ENCODE data around the gene GREB1. TPM values are rescaled to one million over a fixed set of nuclear protein-coding genes. Genes with fewer than 3 reads are reported as not detected.

Gene GREB1
- total and polyA plus RNA-seq, 2 of the 13 experiments (the other 11 are each of a cell fraction or from before 2014, with no cell fraction given): 31.3 to 61.2 TPM

DNA sequence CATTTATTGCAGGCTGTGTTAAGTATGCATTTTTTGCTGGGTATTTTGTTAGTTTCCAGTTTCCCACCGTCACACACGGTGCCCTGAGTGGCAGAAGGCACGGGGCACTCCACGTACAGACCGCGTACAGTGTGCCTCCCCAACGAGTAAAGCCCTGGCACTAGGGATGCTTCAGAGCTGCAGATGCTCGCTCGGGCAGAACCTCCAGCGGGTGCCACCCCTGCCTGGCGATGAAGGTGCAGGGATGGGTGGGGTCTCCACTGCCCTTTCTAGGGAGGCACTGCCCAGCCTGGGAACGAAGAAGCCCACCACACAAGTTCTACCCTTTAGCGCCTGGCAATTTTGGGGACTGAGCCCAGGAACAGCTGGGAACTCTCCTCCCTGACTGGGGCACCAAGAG is 4.1 kb downstream of the GREB1 start:
- in situ Hi-C loops (cut with HindIII; ENCODE audit: extremely low pct_ligation_motif_present, low pct_unique_long_range_greater_than_20kb) (loop anchor here (5.0 kb wide), 1 partner anchor 41 kb away; no protein-coding TSS in a partner anchor), intact Hi-C loops (cut with micrococcal nuclease; ENCODE audit: unreplicated experiment) (loop anchor here (2.0 to 10.0 kb wide), 2 partner anchors 31 to 173 kb away; no protein-coding TSS in a partner anchor)
- no peak for FAIRE-seq
- DNase-seq (ENCODE audit: low spot score): no peak
- 92% methylated on average over 11 of the region's 13 CpGs for WGBS (ENCODE audit: low lambda C conversion rate)
- POLR2A ChIA-PET: interaction anchor here (3.8 to 7.4 kb wide), 2 partner anchors 31 to 38 kb away, joined by 52 to 102 read pairs; no protein-coding TSS in a partner anchor
- Histone ChIP-seq H2AFZ (ENCODE audit: low read length) (no peak overlapping the region), H3K4me3 (replicated peaks in 1 of 3; ENCODE audit: insufficient read depth in 1 of 3, low read depth in 2 of 3, low read length in 3 of 3) (no peak overlapping the region), H3K9me3 (ENCODE audit: low read length) (no peaks in the 10 kb centered on the region), H4K20me1 (ENCODE audit: insufficient read depth, low read length) (no peaks in the 10 kb centered on the region; the same call in 1 of the 2 replicates), H3K27ac (ENCODE audit: extremely low read length, insufficient read depth, low read length) (peak overlapping the region; percentile 25), H3K79me2 (ENCODE audit: insufficient read depth, low read length) (peaks cover 85% of the 10 kb centered on the region), H3K9ac (ENCODE audit: insufficient read depth, low read depth, low read length) (no peak overlapping the region), H3K4me1 (ENCODE audit: insufficient read depth, low read length) (peaks cover 96% of the 10 kb centered on the region), H3K27me3 (ENCODE audit: control insufficient read depth in 1 of 2, insufficient read depth in 2 of 2, low read length in 2 of 2) (no peaks in the 10 kb centered on the region), H3K36me3 (replicated peaks in 1 of 2; ENCODE audit: control insufficient read depth in 1 of 2, insufficient read depth in 2 of 2, low read length in 2 of 2) (peaks cover 0 to 5% of the 10 kb centered on the region in 2 experiments; a peak in 1 of 5 replicates), H3K4me2 (ENCODE audit: low read depth, low read length) (peak overlapping the region; percentile 2)
- no TSS peak for BruUV-seq (replicated peaks)
- CTCF ChIA-PET (ENCODE audit: low intra/inter-chr PET ratio, low total read pairs): no interaction called here
- ATAC-seq: no peak
- TF ChIP-seq ZNF326 (CRISPR knock-in tag; IDR thresholded peaks at IDR 0.05; ENCODE audit: borderline replicate concordance) (no peak), ZNF543 (CRISPR knock-in tag; IDR thresholded peaks at IDR 0.05) (no peak), AGO2 (optimal IDR thresholded peaks at IDR 0.05; ENCODE audit: low read depth, low read length) (peak; percentile 66), ZNF274 (CRISPR knock-in tag; IDR thresholded peaks at IDR 0.05) (peak; percentile 72), ZNF225 (CRISPR knock-in tag; IDR thresholded peaks at IDR 0.05) (no peak), ZBTB21 (CRISPR knock-in tag; IDR thresholded peaks at IDR 0.05) (no peak), KDM6A (CRISPR knock-in tag; IDR thresholded peaks at IDR 0.05; ENCODE audit: low read depth) (no peak), FOXA3 (CRISPR knock-in tag; IDR thresholded peaks at IDR 0.05) (no peak), ZNF672 (CRISPR knock-in tag; IDR thresholded peaks at IDR 0.05) (no peak), HNF4A (CRISPR knock-in tag; IDR thresholded peaks at IDR 0.05) (0 out of 2 replicates have a peak, but pooled peaks have one; percentile 10), ZNF3 (CRISPR knock-in tag; IDR thresholded peaks at IDR 0.05) (no peak), RXRB (CRISPR knock-in tag; IDR thresholded peaks at IDR 0.05; ENCODE audit: borderline replicate concordance) (no peak), SOX5 (CRISPR knock-in tag; IDR thresholded peaks at IDR 0.05; ENCODE audit: borderline replicate concordance) (no peak), IRX3 (CRISPR knock-in tag; IDR thresholded peaks at IDR 0.05; ENCODE audit: borderline replicate concordance, low read depth) (no peak), ZNF670 (CRISPR knock-in tag; IDR thresholded peaks at IDR 0.05; ENCODE audit: borderline replicate concordance) (no peak), NRL (CRISPR knock-in tag; IDR thresholded peaks at IDR 0.05; ENCODE audit: borderline replicate concordance) (no peak), RBM22 (optimal IDR thresholded peaks at IDR 0.05; ENCODE audit: low read length) (peak; percentile 79), NR2F2 (IDR thresholded peaks at IDR 0.05; ENCODE audit: borderline replicate concordance, low read depth) (no peak), NR2C2 (CRISPR knock-in tag; IDR thresholded peaks at IDR 0.05; ENCODE audit: borderline replicate concordance) (peak; percentile 29; the same call in 1 of the 2 replicates)
- TF ChIP-seq, protein P1, sequence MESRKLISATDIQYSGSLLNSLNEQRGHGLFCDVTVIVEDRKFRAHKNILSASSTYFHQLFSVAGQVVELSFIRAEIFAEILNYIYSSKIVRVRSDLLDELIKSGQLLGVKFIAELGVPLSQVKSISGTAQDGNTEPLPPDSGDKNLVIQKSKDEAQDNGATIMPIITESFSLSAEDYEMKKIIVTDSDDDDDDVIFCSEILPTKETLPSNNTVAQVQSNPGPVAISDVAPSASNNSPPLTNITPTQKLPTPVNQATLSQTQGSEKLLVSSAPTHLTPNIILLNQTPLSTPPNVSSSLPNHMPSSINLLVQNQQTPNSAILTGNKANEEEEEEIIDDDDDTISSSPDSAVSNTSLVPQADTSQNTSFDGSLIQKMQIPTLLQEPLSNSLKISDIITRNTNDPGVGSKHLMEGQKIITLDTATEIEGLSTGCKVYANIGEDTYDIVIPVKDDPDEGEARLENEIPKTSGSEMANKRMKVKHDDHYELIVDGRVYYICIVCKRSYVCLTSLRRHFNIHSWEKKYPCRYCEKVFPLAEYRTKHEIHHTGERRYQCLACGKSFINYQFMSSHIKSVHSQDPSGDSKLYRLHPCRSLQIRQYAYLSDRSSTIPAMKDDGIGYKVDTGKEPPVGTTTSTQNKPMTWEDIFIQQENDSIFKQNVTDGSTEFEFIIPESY (CRISPR knock-in tag; IDR thresholded peaks at IDR 0.05): peak; percentile 56
- TF ChIP-seq, protein P2, sequence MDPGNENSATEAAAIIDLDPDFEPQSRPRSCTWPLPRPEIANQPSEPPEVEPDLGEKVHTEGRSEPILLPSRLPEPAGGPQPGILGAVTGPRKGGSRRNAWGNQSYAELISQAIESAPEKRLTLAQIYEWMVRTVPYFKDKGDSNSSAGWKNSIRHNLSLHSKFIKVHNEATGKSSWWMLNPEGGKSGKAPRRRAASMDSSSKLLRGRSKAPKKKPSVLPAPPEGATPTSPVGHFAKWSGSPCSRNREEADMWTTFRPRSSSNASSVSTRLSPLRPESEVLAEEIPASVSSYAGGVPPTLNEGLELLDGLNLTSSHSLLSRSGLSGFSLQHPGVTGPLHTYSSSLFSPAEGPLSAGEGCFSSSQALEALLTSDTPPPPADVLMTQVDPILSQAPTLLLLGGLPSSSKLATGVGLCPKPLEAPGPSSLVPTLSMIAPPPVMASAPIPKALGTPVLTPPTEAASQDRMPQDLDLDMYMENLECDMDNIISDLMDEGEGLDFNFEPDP (CRISPR knock-in tag; conservative IDR thresholded peaks at IDR 0.05): no peak

Data from HepG2 (cell line).